ENCODE data around the gene HACL1.

HACL1 gene

DNA sequence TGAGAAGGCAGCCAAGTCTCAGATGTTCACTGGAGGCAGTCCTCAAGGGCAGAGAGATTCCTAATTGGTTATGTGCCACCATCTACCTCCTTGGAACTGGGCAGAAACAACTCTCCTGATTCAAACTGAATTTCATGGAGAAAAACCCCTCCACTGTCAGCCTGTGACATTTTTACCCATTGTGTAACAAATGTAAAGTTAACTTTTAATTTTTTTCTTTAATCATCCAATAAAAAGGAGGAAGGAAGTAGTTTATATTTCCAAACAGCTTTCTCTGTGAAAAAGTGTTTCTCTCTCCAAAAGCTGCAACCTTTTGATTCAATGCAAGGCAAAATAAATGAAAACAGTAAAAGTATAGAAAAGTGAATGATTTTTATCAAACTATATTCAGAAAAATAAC lies 79.4 kb downstream of the HACL1 start:
- no peak for DNase-seq

GRCh38 chr3:15521573-15521965 lies 79.8 kb downstream of the HACL1 start, which contains the start of gene COLQ:
Gene COLQ (minus strand): TSS chr3:15521706. CDS start chr3:15521625, 81 bp downstream.
- DNase-seq = no peak

DNA sequence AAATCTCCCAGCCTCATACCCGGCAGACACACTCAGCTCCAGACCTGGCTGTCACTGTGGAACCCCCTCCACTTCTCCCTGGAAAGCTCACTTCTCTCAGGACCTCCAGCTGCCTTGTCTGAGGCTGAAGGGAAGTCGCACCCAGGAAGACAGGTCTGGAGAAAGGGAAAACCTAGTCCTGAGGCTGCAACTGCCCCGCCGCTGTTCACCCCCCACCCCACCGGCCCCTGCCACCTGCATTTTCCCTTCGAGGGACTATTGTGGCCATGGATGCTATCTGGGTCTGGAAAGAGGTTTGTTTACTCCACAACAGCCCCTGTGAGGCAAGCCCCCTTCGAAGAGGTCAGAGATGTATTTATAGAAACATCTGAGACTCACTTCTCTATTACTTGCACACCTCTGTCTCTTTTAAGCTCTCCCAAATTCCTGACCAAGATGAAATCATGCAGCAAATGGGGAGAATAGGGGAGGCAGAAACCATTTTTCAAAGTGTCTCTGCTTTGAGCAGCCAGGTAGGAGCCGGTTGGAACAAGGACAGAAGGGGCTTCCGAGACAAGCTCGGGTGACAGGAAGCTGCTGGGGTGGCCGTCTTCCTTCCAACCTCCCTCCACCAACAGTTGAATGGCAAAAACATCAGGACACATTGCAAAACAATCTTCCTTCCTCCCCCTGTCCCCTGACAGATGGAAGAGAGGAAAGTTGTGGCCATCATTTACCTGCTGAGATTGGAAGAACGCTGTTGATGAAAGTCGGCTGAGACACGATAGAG lies 80.4 kb downstream of the HACL1 start:
- no peak for DNase-seq

- DNase-seq = no peak
These were observed 81.2 kb downstream of the HACL1 start for GRCh38 chr3:15520185-15520584.

DNA sequence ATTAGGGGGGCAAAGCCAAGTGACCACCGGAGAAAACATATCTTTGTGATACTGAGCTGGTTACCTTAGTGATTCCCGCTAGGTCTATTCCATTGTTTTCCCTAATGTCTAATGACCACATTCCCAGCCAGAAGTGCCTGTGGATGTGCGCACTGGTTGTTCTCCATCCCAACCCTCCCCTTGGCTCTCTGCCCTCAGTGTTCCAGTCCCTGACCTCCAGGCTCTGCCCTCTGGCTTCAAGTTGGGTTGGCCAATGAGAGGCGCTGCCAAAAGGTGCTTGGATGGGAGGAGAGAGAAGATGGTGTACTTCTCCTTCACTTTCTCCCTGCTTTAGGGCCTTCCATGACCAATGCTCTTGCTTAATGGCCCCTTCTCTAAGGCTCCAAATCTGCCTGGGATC lies 82.3 kb downstream of the HACL1 start:
- DNase-seq = no peak

- DNase-seq = no peak
These were observed 86.6 kb downstream of the HACL1 start for GRCh38 chr3:15514663-15515340.

- DNase-seq = no peak
These were observed 87.3 kb downstream of the HACL1 start for GRCh38 chr3:15513810-15514662.

- DNase-seq = no peak
These were observed 88.3 kb downstream of the HACL1 start for GRCh38 chr3:15513116-15513515.

DNA sequence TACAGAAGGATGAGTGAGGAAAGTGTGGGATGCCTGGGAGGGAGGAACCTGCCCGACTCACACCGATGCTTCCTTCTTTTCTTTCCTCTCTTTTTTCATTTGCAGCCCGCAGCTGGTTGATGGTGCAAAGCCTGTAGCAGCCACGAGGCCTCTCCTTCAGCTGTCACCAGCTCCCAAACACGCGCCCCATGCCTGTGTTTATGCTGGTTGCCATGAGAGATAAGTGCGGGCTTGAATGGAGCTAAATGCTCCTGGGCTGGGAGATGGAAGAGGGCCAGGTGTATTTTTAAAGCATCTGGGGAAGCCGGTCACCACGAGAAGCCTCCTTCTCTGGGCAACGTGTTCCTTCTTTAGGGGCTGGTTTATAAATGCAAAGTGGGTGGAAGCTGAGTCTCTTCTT lies 89.2 kb downstream of the HACL1 start:
- no peak for DNase-seq

DNA sequence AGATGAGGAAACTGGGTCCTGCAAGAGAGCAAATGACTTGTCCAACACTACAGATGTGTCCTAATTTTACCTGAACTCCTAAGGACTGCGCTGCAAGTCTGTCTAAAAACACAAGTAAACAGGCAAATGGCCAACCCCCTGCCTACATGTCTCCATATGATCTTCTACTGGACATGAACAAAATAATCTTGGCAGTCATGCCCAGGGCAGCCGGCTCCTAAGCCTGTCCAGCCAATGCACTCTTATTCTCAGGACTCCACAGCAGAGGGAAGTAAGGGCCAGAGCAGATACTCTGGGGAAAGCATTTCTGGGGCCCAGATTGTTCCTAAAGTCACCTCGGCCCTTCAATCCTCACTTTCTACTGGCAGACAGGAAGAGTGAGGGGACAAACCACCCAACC lies 90.2 kb downstream of the HACL1 start:
- DNase-seq = no peak

Measured in stimulated activated CD4-positive, alpha-beta T cell treated with anti-CD3 and anti-CD28 coated beads, Interleukin-12 subunit alpha, Interleukin-12 subunit beta, amount 100 ng/mL, for 4 hours (primary cell).